ENCODE measurements around the gene ZNF792.
"Not testable (repeated sequence)": the region's sequence is repeated elsewhere in the genome, so short reads cannot be mapped to it uniquely, and the experiment has no call there.

Gene ZNF792

GRCh38 chr19:34920090-34920786 is 43.8 kb downstream of the ZNF792 start:
- peak; percentile 59 for DNase-seq

GRCh38 chr19:34918190-34918589 is 45.8 kb downstream of the ZNF792 start:
- no peak for DNase-seq

GRCh38 chr19:34917144-34917543 is 46.9 kb downstream of the ZNF792 start:
- DNase-seq: not testable (repeated sequence)

GRCh38 chr19:34910770-34911169 is 53.3 kb downstream of the ZNF792 start:
- no peak for DNase-seq

All from OCI-M1 (cell line).